Measurements from ENCODE around the gene TFEC. TPM values are rescaled to one million over a fixed set of nuclear protein-coding genes. Genes with fewer than 3 reads are reported as not detected.
"Not testable (repeated sequence)": the region's sequence is repeated elsewhere in the genome, so short reads cannot be mapped to it uniquely, and the experiment has no call there.

Gene TFEC
- total and polyA plus RNA-seq, 10 of the 15 experiments (the other 5 are each of a cell fraction or from before 2014, with no cell fraction given) = 0.18 to 5.8 (median 2.4) TPM

- TF ChIP-seq, protein P1, sequence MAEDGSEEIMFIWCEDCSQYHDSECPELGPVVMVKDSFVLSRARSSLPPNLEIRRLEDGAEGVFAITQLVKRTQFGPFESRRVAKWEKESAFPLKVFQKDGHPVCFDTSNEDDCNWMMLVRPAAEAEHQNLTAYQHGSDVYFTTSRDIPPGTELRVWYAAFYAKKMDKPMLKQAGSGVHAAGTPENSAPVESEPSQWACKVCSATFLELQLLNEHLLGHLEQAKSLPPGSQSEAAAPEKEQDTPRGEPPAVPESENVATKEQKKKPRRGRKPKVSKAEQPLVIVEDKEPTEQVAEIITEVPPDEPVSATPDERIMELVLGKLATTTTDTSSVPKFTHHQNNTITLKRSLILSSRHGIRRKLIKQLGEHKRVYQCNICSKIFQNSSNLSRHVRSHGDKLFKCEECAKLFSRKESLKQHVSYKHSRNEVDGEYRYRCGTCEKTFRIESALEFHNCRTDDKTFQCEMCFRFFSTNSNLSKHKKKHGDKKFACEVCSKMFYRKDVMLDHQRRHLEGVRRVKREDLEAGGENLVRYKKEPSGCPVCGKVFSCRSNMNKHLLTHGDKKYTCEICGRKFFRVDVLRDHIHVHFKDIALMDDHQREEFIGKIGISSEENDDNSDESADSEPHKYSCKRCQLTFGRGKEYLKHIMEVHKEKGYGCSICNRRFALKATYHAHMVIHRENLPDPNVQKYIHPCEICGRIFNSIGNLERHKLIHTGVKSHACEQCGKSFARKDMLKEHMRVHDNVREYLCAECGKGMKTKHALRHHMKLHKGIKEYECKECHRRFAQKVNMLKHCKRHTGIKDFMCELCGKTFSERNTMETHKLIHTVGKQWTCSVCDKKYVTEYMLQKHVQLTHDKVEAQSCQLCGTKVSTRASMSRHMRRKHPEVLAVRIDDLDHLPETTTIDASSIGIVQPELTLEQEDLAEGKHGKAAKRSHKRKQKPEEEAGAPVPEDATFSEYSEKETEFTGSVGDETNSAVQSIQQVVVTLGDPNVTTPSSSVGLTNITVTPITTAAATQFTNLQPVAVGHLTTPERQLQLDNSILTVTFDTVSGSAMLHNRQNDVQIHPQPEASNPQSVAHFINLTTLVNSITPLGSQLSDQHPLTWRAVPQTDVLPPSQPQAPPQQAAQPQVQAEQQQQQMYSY (CRISPR knock-in tag; IDR thresholded peaks at IDR 0.05) = no peak
Observed at GRCh38 chr7:116011584-116011983, 19.0 kb downstream of the TFEC start (continued).

- H3K4me2 ChIP-seq (ENCODE audit: control insufficient read depth, insufficient read depth); RAD21 ChIA-PET (ENCODE audit: unreplicated experiment); intact Hi-C loops (cut with micrococcal nuclease; ENCODE audit: unreplicated experiment); H3K36me3 ChIP-seq (ENCODE audit: control insufficient read depth in 2 of 2, insufficient read depth in 2 of 2, low read length in 1 of 2); H3K4me3 ChIP-seq; H4K20me1 ChIP-seq (ENCODE audit: control insufficient read depth, insufficient read depth); H3K27ac ChIP-seq (ENCODE audit: control insufficient read depth, insufficient read depth); CTCF ChIA-PET; BruUV-seq (replicated peaks); POLR2A ChIA-PET; H3K4me1 ChIP-seq (ENCODE audit: control insufficient read depth, insufficient read depth, low read length); H3K9me3 ChIP-seq (replicated peaks; ENCODE audit: control insufficient read depth, insufficient read depth, low read length); SMC1A ChIA-PET (ENCODE audit: uncharacterized antibody, unreplicated experiment); ATAC-seq; in situ Hi-C loops (cut with MboI); H2AFZ ChIP-seq (ENCODE audit: control insufficient read depth, low read depth, low read length); DNase-seq (ENCODE audit: low read depth, low spot score); H3K27me3 ChIP-seq (replicated peaks in 1 of 2; ENCODE audit: control insufficient read depth in 2 of 2, insufficient read depth in 2 of 2, low read length in 1 of 2); H3K79me2 ChIP-seq (ENCODE audit: control insufficient read depth, insufficient read depth, low read length); FAIRE-seq; H3K9ac ChIP-seq (ENCODE audit: control insufficient read depth, insufficient read depth, low read length): not testable (repeated sequence)
- WGBS (ENCODE audit: insufficient coverage, insufficient replicate concordance, low lambda C conversion rate, missing lambda C conversion rate) = 3% methylated on average over 2 of the region's 2 CpGs
Observed at GRCh38 chr7:116004762-116005161, 25.8 kb downstream of the TFEC start.

- 36% methylated on average over 4 of the region's 4 CpGs for WGBS (ENCODE audit: insufficient coverage, insufficient replicate concordance, low lambda C conversion rate, missing lambda C conversion rate)
- CTCF ChIA-PET = no interaction called here
- TF ChIP-seq BHLHE40 (IDR thresholded peaks at IDR 0.05; ENCODE audit: borderline replicate concordance in 1 of 2, low read depth in 2 of 2, low read length in 1 of 2) (no peak), BMI1 (IDR thresholded peaks at IDR 0.05; ENCODE audit: borderline replicate concordance) (no peak), NFYB (IDR thresholded peaks at IDR 0.05; ENCODE audit: insufficient read depth, low read depth, low read length) (no peak), SPI1 (IDR thresholded peaks at IDR 0.05; ENCODE audit: borderline replicate concordance, insufficient read depth, low read depth, low read length) (no peak), CBX3 (IDR thresholded peaks at IDR 0.05; ENCODE audit: borderline replicate concordance, low read depth) (no peak), TCF12 (IDR thresholded peaks at IDR 0.05; ENCODE audit: low read depth, low read length) (no peak), BCL11A (IDR thresholded peaks at IDR 0.05; ENCODE audit: low read depth, low read length) (no peak), MEF2B (IDR thresholded peaks at IDR 0.05; ENCODE audit: partially characterized antibody, poor library complexity, severe bottlenecking) (no peak), RB1 (IDR thresholded peaks at IDR 0.05; ENCODE audit: borderline replicate concordance) (no peak), EGR1 (IDR thresholded peaks at IDR 0.05; ENCODE audit: borderline replicate concordance in 1 of 2, low read depth in 2 of 2, low read length in 2 of 2) (no peak), NBN (IDR thresholded peaks at IDR 0.05) (no peak), YBX1 (IDR thresholded peaks at IDR 0.05) (no peak), SREBF1 (IDR thresholded peaks at IDR 0.05; ENCODE audit: low read length) (no peak)
Observed at GRCh38 chr7:115997221-115997620, 33.3 kb downstream of the TFEC start.

More at GRCh38 chr7:115997221-115997620, 33.3 kb downstream of the TFEC start:
- no peaks in the 10 kb centered on the region for H3K4me1 ChIP-seq (ENCODE audit: control insufficient read depth, insufficient read depth, low read length)
- no peak overlapping the region for H3K4me2 ChIP-seq (ENCODE audit: control insufficient read depth, insufficient read depth)
- no peak for ATAC-seq
- no peak overlapping the region for H2AFZ ChIP-seq (ENCODE audit: control insufficient read depth, low read depth, low read length)
- no peaks in the 10 kb centered on the region for H3K9me3 ChIP-seq (replicated peaks; ENCODE audit: control insufficient read depth, insufficient read depth, low read length)
- ChIA-PET POLR2A (no interaction called here), SMC1A (ENCODE audit: uncharacterized antibody, unreplicated experiment) (no interaction called here), RAD21 (ENCODE audit: unreplicated experiment) (no interaction called here)
- H3K4me3 ChIP-seq = no peak overlapping the region
- no peaks in the 10 kb centered on the region for H3K27me3 ChIP-seq (replicated peaks in 1 of 2; ENCODE audit: control insufficient read depth in 2 of 2, insufficient read depth in 2 of 2, low read length in 1 of 2)
- no peak overlapping the region for H3K27ac ChIP-seq (ENCODE audit: control insufficient read depth, insufficient read depth)
- no peak overlapping the region for H3K9ac ChIP-seq (ENCODE audit: control insufficient read depth, insufficient read depth, low read length)
- no peaks in the 10 kb centered on the region for H3K79me2 ChIP-seq (ENCODE audit: control insufficient read depth, insufficient read depth, low read length)
- intact Hi-C loops (cut with micrococcal nuclease; ENCODE audit: unreplicated experiment) (no loop called here), in situ Hi-C loops (cut with MboI) (no loop called here)
- FAIRE-seq = no peak
- no peaks in the 10 kb centered on the region for H3K36me3 ChIP-seq (ENCODE audit: control insufficient read depth in 2 of 2, insufficient read depth in 2 of 2, low read length in 1 of 2)
- no TSS peak for BruUV-seq (replicated peaks)
- no peak for DNase-seq (ENCODE audit: low read depth, low spot score)
- no peaks in the 10 kb centered on the region for H4K20me1 ChIP-seq (ENCODE audit: control insufficient read depth, insufficient read depth)
